HUDEP-2 (cell line): Measurements from ENCODE around the gene BMPR2.
"Not testable (repeated sequence)": the region's sequence is repeated elsewhere in the genome, so short reads cannot be mapped to it uniquely, and the experiment has no call there.

Experiments used
- DNase-seq, 76 experiments: peaks; one replicate each; lab custom pipeline; 2025; ENCODE audit not compliant: unreplicated experiment in 76 of 76; lab: John Stamatoyannopoulos, UW

Gene BMPR2

DNA sequence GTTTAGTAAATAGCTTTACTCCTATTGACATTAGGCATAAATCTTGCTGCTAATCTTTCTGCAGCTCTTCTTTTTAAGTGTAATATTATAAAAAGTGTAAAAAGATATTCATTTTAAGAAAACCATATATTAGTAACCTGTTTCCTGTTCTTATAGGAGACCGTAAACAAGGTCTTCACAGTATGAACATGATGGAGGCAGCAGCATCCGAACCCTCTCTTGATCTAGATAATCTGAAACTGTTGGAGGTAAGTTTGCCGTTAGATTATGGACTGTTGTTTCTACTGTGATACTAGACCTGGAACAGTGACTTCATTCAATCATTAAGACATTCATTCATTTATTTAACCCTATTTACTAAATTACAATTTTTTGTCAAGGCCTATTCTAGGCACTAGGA lies 138.6 kb downstream of the BMPR2 start:
- no peak for DNase-seq

DNA sequence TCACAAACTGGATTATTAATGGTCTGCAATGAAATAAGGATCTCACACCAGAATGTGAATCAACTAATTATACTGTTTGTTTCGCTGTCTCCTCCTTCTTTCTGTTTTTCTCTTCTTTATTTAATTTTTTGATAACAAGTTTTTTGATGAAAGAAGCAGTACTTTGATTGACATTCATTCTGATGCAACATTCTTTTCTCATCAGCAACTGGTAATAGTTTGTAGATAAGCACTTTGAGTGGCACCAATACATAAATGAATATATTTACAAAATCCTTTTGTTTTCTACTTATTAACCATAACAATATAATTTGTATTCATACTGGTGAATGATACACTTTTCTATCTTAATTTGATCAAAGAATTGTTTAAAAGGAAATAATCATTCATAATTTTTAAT lies 143.3 kb downstream of the BMPR2 start:
- no peak for DNase-seq

DNA sequence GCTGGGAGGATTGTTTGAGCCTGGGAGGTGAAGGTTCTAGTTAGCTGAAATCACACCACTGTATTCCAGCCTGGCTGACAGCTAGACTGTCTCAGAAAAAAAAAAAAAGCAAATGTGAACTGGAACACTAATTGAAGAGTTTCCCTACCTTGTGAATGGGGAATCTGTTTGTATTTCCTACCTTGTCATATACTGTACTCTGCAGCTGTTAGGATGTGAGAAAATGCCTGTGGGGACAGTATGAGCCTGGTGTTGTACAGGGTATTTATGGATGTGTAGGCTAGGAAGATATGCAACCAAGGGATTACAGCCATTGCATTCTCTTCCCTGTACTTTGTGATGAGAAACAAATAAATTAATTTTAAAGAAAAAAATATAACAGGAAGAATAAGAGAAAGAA lies 145.3 kb downstream of the BMPR2 start:
- DNase-seq, result no peak

DNA sequence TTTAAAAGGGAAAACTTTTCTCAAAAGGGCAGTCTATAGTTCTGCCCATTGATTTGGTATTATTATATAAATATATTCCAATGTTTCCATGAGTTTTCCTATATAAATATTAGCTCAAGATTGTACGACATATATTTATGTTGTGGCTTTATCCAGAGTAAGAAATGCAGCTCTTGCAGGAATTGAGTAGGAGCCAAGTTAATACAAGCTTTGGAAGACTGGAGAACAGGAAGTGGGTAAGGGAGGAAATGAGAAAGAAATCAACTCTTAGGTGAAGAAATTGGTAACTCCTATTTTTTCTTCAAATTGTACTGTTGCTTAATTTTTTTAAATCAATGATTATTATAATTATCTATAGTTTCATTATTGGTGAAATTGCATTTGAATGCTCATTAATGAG lies 153.3 kb downstream of the BMPR2 start:
- DNase-seq, result no peak

DNA sequence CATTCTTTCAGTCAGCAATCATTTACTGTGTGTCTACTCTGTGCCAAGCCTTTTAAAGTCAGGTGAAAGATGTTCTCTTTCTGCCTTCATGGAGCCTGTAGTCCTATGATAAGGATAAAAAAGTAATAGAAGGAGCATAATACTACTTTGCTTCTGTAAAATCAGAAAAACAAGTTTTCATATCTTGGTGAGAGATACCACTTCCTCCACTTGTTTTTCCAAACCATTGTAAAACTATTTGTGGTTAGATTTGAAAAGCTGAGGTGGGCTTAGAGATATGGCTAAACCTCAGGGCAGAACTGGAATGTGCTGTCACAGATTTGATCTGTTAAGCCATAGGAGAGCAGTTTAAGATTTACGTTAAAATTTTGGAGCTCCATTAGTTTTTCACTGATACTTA lies 153.9 kb downstream of the BMPR2 start:
- no peak for DNase-seq

DNA sequence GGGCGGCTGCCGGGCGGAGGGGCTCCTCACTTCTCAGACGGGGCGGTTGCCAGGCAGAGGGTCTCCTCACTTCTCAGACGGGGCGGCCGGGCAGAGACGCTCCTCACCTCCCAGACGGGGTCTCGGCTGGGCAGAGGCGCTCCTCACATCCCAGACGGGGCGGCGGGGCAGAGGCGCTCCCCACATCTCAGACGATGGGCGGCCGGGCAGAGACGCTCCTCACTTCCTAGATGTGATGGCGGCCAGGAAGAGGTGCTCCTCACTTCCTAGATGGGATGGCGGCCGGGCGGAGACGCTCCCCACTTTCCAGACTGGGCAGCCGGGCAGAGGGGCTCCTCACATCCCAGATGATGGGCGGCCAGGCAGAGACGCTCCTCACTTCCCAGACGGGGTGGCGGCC lies 159.2 kb downstream of the BMPR2 start:
- DNase-seq, result not testable (repeated sequence)

DNA sequence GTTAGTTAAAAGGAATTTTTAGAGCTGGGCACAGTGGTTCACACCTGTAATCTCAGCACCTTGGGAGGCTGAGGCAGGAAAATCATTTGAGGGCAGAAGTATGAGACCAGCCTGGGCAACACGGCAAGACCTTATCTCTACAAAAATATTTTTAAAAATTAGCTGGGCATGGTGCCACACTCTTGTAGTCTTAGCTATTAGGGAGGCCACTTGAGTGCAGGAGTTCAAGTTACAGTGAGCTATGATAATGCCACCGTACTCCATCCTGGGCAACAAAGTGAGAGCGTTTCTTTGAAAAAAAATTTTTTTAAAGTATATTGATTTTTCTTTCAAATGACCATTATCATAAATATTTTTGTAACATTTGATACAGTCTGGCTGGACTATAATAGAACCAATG lies 165.0 kb downstream of the BMPR2 start:
- DNase-seq, result peak in 10 of 76 experiments; percentile 1 to 45 (median 14)

DNA sequence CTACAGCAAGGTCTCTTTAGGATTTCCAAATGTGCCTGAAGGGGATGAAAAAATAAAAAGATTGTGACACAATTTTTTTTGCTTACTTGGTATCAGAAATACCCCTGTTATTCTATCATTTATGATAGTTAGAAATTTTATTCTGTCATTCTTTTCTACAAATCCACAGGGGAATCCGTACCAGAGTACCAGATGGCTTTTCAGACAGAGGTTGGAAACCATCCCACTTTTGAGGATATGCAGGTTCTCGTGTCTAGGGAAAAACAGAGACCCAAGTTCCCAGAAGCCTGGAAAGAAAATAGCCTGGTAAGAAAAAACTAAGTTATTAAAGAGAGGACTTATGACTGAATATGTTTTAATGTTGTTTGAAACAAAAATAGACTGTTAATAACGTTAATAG lies 166.0 kb downstream of the BMPR2 start:
- DNase-seq, result no peak

DNA sequence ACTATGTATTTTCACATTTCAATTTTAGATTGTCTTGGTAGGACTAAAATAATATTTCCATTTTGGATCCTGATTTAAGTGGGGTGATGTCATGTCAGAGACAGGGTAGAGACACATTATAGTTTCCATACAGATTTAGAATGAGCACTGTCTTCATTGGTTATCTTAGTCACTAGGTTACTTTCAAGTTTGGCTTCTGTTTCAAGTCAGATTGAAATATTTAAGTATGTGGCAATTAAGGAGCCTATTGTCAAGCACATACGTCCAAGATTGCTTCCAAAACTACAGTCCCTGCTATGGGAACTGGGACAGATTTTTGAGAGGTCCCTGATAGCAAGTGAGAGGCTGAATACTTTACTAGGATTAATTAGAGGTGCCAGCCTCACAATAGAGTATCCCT lies 169.4 kb downstream of the BMPR2 start:
- no peak for DNase-seq

DNA sequence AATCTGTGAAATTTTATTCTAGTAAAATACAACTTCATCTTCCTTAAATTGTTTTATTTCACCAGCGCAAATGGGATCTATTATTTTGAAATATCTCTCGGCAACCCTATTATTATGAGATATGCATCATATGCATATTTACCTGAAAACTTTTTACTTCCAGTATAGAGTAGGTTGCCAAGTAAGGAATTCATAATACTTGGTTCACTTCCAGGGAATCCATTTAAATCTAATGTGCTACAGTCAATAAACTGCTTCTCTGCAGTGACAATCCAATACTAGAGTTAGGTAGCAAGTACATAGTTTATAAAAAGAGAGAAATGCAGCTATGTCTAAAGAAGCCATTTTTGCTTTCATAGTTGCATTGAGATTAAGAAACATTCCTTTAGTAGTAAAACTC lies 169.8 kb downstream of the BMPR2 start:
- no peak for DNase-seq

DNA sequence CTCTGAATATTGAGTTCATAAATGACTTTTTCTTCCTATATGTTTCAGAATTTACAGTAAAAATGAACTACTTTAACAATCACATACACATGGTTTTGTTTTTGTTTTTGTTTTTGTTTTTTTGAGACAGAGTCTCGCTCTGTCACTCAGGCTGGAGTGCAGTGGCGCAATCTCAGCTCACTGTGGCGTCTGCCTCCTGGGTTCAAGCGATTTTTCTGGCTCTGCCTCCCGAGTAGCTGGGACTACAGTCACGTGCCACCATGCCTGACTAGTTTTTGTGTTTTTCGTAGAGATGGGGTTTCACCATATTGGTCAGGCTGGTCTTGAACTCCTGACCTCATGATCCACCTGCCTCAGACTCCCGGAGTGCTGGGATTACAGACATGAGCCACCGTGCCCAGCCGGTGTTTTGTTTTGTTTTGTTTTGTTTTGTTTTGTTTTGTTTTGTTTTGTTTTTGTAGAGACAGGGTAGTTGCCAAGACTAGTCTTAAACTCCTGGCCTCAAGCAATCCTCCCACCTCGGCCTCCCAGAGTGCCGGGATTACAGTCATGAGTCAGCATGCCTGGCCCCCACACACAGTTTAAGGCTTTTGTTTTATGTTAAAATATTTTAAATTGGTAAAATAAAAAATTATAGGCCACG lies 170.5 kb downstream of the BMPR2 start:
- not testable (repeated sequence) for DNase-seq

DNA sequence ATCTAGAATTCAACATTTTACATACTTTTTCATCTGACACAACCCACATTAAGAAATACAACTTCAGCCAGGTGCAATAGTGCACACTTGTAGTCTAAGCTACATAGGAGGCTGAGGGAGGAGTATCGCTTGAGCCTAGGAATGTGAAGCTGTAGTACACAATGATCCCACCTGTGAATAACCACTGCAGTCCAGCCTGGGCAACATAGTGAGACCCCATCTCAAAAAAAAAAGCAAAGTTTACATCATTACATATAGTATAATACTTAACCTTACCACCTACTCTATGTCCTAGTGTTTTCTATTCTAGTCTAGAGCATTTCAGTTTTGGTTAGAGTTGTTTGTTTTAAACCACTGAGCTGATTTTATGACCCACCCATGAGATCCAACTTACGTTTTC lies 172.1 kb downstream of the BMPR2 start:
- no peak for DNase-seq

DNA sequence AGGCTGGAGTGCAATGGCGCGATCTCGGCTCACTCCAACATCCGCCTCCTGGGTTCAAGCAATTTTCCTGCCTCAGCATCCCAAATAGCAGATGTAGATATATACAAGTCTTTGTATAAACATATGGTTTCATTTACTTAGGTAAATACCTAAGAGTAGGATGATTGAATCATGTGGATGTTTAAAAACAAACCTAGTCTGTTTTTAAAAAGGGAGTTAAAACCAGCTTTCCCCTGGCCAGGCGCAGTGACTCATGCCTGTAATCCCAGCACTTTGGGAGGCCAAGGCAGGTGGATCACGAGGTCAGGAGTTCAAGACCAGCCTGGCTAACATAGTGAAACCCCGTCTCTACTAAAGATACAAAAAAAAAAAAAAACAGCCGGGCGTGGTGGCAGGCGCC lies 174.9 kb downstream of the BMPR2 start:
- not testable (repeated sequence) for DNase-seq

DNA sequence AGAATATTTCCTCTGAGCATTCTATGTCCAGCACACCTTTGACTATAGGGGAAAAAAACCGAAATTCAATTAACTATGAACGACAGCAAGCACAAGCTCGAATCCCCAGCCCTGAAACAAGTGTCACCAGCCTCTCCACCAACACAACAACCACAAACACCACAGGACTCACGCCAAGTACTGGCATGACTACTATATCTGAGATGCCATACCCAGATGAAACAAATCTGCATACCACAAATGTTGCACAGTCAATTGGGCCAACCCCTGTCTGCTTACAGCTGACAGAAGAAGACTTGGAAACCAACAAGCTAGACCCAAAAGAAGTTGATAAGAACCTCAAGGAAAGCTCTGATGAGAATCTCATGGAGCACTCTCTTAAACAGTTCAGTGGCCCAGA lies 179.2 kb downstream of the BMPR2 start:
- DNase-seq, result peak in 73 of 76 experiments; percentile 40 to 94 (median 76)

DNA sequence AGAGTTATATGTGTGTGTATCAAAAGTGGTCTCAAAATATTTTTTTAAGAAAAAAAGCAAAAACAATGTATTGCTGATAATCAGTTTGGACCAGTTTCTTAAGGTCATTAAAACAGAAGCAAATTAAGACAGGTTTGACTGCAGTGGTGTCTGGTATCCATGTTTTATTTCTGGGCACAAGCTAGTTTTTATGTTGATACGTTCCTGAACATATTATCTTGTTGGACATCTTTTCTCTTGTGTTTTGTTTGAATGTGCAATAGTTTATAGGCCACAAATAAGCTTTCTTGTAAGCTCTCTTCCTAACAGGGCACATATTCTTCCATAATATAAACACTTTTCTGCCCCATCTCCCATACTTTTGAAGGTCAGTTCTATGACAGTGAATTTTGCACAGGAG lies 184.1 kb downstream of the BMPR2 start:
- no peak for DNase-seq

DNA sequence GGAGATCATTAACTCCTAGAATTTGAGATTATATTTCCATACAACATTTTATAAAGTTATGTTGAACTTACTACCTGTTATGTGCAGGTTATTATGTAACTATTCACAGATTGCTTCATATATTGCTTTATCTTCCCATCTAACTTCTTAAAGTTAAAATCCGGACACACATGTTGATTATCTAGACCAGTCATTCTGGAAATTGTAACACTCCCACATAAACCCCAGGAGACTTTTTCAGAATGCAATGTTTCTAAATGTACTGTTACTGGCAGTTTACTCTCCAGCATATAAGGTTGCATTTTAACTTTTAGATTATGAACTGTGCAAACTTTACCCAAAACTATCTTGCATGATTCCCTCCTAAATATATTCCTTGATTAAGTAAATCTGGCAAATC lies 188.1 kb downstream of the BMPR2 start:
- DNase-seq, result no peak

DNA sequence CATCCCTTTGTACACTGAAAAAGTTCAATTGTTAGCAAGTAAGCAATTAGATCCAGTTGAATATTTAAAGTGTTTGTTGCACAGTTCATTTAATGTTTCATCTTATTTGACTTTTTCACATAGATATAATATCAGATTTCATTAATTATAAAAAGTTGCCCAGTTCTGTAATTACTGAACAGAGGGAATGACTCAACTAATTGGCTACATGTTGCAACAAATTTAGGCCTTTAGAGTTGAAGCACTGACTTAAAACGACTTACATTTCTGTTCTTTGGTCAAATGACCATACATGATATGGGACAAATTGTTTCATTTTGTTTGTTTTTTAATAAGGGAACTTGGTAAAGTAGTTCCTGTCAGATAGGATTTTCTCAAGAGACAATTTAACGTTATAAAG lies 190.2 kb downstream of the BMPR2 start:
- no peak for DNase-seq

DNA sequence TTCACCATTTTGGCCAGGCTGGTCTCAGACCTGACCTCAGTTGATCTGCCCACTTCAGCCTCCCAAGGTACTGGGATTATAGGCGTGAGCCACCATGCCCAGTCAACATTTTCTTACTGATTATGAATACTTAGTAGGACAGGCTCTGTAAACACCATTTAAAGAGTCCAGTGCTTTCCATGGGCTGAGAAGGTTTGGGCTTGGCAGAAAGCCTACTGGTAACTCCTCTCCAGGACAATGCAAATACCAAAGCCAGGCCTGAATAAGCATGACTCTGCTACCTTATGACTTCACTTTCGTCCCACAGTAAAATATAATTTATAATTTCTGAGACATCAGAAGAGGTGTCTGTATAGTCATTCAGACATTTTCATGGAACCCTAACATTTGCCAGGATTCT lies 198.4 kb downstream of the BMPR2 start:
- DNase-seq, result no peak

DNA sequence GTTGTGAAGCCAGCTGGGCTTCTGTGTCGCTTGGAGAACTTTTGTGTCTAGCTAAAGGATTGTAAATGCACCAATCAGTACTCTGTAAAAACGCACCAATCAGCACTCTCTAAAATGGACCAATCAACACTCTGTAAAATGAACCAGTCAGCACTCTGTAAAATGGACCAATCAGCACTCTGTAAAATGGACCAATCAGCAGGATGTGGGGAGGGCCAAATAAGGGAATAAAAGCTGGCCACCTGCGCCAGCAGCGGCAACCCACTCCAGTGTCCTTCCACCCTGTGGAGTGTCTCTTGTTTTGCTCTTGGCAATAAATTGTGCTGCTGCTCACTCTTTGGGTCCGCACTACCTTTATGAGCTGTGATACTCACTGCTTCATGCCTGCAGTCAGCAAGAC lies 199.1 kb downstream of the BMPR2 start:
- peak in 8 of 76 experiments; percentile 2 to 54 (median 13) for DNase-seq

DNA sequence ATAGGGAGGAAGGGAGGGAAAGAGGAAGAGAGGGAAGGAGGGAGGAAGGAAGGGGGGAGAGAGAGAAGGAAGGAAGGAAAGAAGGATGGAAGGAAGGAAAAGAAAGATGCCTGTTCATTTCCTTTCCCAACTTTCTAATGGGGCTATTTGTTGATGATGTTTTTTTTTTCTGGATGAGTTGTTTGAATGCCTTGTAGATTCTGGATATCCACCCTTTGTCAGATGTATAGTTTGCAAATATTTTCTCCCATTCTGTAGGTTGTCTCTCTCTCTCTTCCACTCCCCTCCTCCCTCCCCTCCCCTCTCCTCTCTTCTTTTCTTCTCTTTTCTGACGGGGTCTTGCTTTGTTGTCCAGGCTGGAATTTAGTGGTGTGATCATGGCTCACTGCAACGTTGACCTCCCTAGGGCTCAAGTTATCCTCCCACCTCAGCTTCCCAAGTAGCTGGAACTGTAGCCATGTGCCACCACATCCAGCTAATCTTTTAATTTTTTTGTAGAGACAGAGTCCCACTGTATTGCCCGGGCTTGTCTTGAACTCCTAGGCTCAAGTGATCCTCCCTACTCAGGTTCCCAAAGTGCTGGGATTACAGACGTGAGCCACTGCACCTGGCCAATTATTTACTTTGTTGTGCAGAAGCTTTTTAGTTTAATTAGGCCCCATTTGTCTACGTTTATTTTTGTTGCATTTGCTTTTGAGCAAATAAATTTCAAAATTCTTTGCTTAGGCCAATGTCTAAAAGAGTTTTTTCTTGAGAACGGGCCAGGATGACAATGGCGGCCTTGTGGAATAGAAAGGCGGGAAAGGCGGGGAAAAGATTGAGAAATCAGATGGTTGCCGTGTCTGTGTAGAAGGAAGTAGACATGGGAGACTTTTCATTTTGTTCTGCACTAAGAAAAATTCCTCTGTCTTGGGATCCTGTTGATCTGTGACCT lies 201.4 kb downstream of the BMPR2 start:
- no peak for DNase-seq

DNA sequence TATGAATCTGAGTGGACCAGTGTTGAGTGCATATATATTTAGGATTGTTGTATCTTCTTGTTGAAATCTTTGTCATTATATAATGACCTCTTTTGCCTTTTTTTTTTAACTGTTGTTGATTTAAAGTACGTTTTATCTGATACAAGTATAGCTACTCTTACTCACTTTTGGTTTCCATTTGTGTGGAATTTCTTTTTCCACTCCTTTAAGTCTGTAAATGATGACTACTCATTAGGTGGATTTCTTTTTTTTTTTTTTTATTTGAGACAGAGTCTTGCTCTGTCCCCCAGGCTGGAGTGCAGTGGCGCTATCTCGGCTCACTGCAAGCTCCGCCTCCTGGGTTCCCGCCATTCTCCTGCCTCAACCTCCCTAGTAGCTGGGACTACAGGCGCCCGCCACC lies 206.7 kb downstream of the BMPR2 start:
- DNase-seq, result not testable (repeated sequence)

DNA sequence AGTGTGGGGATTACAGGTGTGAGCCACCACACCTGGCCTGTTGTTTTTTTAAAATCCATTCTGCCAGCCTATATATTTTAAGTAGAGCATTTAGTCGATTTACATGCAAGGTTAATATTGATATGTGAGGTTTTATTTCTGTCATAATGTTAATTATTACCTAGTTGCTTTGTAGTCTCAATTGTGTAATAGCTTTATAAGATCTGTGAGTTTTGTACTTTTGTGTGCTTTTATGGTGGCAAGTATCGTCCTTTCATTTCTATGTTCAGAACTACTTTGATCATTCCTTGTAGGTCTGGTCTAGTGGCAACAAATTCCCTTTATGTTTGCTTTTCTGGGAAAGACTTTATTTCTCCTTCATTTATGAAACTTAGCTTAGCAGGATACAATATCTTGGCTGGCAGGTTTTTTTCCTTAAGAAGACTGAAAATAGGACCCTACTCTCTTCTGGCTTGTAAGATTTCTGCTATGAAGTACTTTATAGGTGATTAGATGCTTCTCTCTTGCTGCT lies 207.6 kb downstream of the BMPR2 start:
- no peak for DNase-seq
